ENCODE results near the gene INSRR. TPM values are rescaled to one million over a fixed set of nuclear protein-coding genes. Genes with fewer than 3 reads are reported as not detected.

The INSRR gene
- total and polyA plus RNA-seq, 9 of the 15 experiments (the other 6 are each of a cell fraction or from before 2014, with no cell fraction given): 0.03 to 0.18 (median 0.06) TPM; not detected in 3

DNA sequence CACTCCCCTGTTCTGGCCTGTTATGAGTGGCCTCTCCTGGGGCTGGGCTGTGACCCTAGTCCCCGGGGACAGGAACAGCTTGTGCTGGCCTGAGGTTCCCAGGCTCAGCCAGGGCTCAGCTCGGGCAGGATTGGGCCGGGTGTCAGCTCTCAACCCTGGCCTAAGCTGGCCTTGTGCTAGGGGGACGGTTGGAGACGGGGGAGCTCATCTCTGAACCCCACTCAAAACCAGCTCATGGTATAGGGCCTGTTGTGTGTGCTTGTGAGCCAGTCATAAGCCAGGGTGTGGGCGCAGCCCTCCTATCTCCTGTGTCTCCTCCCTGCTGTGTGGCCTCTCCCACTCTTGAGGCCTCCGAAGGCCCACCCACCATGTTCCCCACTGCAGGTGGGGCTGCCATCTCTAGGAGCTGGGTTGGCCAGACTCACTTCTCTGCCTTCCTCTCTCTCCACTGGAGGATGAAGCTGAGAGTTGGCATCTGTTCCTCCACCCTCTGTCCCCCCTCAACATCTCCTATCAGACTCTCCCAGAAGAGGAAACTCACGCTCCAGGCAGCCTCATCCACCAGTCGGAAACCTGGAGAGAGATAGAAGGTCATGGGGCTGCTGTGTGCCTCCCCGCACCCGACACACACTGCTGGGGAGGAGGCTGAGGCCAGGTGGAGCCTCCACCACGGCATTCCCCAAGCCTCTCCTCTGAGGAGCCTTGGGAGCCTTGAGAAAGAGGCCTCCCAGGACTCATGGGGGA is 36.0 kb upstream of the INSRR start (continued):
- TF ChIP-seq EWSR1 (IDR thresholded peaks at IDR 0.05; ENCODE audit: borderline replicate concordance, low read depth, partially characterized antibody) (no peak), L3MBTL2 (IDR thresholded peaks at IDR 0.05) (peak; percentile 24; the same call in 1 of the 2 replicates), ZNF24 (IDR thresholded peaks at IDR 0.05) (no peak), LARP7 (IDR thresholded peaks at IDR 0.05) (no peak), ARHGAP35 (IDR thresholded peaks at IDR 0.05; ENCODE audit: partially characterized antibody) (no peak), SETDB1 (IDR thresholded peaks at IDR 0.05; ENCODE audit: low read length) (no peak), SMARCA4 (IDR thresholded peaks at IDR 0.05) (peak; percentile 61; the same call in 1 of the 2 replicates), ATF7 (IDR thresholded peaks at IDR 0.05) (peak; percentile 26; the same call in 1 of the 2 replicates), HOXB6 (CRISPR knock-in tag; IDR thresholded peaks at IDR 0.05; ENCODE audit: borderline replicate concordance) (no peak), ZNF347 (CRISPR knock-in tag; IDR thresholded peaks at IDR 0.05; ENCODE audit: low read depth) (no peak)
- TF ChIP-seq, protein P1, sequence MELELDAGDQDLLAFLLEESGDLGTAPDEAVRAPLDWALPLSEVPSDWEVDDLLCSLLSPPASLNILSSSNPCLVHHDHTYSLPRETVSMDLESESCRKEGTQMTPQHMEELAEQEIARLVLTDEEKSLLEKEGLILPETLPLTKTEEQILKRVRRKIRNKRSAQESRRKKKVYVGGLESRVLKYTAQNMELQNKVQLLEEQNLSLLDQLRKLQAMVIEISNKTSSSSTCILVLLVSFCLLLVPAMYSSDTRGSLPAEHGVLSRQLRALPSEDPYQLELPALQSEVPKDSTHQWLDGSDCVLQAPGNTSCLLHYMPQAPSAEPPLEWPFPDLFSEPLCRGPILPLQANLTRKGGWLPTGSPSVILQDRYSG (tag; conservative IDR thresholded peaks at IDR 0.05; ENCODE audit: low read depth): peak; percentile 67; the same call in 1 of the 2 replicates
- TF ChIP-seq, protein P2, sequence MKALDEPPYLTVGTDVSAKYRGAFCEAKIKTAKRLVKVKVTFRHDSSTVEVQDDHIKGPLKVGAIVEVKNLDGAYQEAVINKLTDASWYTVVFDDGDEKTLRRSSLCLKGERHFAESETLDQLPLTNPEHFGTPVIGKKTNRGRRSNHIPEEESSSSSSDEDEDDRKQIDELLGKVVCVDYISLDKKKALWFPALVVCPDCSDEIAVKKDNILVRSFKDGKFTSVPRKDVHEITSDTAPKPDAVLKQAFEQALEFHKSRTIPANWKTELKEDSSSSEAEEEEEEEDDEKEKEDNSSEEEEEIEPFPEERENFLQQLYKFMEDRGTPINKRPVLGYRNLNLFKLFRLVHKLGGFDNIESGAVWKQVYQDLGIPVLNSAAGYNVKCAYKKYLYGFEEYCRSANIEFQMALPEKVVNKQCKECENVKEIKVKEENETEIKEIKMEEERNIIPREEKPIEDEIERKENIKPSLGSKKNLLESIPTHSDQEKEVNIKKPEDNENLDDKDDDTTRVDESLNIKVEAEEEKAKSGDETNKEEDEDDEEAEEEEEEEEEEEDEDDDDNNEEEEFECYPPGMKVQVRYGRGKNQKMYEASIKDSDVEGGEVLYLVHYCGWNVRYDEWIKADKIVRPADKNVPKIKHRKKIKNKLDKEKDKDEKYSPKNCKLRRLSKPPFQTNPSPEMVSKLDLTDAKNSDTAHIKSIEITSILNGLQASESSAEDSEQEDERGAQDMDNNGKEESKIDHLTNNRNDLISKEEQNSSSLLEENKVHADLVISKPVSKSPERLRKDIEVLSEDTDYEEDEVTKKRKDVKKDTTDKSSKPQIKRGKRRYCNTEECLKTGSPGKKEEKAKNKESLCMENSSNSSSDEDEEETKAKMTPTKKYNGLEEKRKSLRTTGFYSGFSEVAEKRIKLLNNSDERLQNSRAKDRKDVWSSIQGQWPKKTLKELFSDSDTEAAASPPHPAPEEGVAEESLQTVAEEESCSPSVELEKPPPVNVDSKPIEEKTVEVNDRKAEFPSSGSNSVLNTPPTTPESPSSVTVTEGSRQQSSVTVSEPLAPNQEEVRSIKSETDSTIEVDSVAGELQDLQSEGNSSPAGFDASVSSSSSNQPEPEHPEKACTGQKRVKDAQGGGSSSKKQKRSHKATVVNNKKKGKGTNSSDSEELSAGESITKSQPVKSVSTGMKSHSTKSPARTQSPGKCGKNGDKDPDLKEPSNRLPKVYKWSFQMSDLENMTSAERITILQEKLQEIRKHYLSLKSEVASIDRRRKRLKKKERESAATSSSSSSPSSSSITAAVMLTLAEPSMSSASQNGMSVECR (CRISPR knock-in tag; IDR thresholded peaks at IDR 0.05): no peak
- TF ChIP-seq, protein P3, sequence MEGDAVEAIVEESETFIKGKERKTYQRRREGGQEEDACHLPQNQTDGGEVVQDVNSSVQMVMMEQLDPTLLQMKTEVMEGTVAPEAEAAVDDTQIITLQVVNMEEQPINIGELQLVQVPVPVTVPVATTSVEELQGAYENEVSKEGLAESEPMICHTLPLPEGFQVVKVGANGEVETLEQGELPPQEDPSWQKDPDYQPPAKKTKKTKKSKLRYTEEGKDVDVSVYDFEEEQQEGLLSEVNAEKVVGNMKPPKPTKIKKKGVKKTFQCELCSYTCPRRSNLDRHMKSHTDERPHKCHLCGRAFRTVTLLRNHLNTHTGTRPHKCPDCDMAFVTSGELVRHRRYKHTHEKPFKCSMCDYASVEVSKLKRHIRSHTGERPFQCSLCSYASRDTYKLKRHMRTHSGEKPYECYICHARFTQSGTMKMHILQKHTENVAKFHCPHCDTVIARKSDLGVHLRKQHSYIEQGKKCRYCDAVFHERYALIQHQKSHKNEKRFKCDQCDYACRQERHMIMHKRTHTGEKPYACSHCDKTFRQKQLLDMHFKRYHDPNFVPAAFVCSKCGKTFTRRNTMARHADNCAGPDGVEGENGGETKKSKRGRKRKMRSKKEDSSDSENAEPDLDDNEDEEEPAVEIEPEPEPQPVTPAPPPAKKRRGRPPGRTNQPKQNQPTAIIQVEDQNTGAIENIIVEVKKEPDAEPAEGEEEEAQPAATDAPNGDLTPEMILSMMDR (IDR thresholded peaks at IDR 0.05 in 2 of 3, conservative IDR thresholded peaks at IDR 0.05 in 1 of 3; ENCODE audit: insufficient read depth in 2 of 3, low read depth in 1 of 3, low read length in 3 of 3): no peak
- TF ChIP-seq, protein P4, sequence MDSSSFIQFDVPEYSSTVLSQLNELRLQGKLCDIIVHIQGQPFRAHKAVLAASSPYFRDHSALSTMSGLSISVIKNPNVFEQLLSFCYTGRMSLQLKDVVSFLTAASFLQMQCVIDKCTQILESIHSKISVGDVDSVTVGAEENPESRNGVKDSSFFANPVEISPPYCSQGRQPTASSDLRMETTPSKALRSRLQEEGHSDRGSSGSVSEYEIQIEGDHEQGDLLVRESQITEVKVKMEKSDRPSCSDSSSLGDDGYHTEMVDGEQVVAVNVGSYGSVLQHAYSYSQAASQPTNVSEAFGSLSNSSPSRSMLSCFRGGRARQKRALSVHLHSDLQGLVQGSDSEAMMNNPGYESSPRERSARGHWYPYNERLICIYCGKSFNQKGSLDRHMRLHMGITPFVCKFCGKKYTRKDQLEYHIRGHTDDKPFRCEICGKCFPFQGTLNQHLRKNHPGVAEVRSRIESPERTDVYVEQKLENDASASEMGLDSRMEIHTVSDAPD (CRISPR knock-in tag; IDR thresholded peaks at IDR 0.05): no peak
- TF ChIP-seq, protein P5, sequence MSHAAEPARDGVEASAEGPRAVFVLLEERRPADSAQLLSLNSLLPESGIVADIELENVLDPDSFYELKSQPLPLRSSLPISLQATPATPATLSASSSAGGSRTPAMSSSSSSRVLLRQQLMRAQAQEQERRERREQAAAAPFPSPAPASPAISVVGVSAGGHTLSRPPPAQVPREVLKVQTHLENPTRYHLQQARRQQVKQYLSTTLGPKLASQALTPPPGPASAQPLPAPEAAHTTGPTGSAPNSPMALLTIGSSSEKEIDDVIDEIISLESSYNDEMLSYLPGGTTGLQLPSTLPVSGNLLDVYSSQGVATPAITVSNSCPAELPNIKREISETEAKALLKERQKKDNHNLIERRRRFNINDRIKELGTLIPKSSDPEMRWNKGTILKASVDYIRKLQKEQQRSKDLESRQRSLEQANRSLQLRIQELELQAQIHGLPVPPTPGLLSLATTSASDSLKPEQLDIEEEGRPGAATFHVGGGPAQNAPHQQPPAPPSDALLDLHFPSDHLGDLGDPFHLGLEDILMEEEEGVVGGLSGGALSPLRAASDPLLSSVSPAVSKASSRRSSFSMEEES (CRISPR knock-in tag; IDR thresholded peaks at IDR 0.05): peak; percentile 31; the same call in 1 of the 2 replicates
- TF ChIP-seq, protein P6, sequence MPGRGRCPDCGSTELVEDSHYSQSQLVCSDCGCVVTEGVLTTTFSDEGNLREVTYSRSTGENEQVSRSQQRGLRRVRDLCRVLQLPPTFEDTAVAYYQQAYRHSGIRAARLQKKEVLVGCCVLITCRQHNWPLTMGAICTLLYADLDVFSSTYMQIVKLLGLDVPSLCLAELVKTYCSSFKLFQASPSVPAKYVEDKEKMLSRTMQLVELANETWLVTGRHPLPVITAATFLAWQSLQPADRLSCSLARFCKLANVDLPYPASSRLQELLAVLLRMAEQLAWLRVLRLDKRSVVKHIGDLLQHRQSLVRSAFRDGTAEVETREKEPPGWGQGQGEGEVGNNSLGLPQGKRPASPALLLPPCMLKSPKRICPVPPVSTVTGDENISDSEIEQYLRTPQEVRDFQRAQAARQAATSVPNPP (IDR thresholded peaks at IDR 0.05; ENCODE audit: borderline replicate concordance, insufficient read depth, insufficient read length): no peak

Measured in K562 (cell line).